Natural killer cell (primary cell): ENCODE measurements around the gene ARL4C. TPM values are rescaled to one million over a fixed set of nuclear protein-coding genes. Genes with fewer than 3 reads are reported as not detected.

ENCODE experiments used
- ATAC-seq, 3 donors: fragments of 150-1000 bp in 2 of 3; fragments of 200-7000 bp in 1 of 3; cut with Tn5 transposase; 1 replicate in 1 of 3; 2 replicates in 2 of 3; pipeline ENCODE4 v1.10.0; 2021; ENCODE audit warnings: mild to moderate bottlenecking in 2 of 3, moderate library complexity in 2 of 3
- DNase-seq, 2 donors: peaks; one replicate each; pipeline versions ENCODE4 v3.0.0 to v3.0.0-alpha.2; 2013 to 2021; ENCODE audit warnings: mixed read lengths in 1 of 2
- H3K27ac ChIP-seq: one replicate; pipeline ENCODE4 v1.5.1; 2013; ENCODE audit warnings: mild to moderate bottlenecking, low read length
- H3K27me3 ChIP-seq: one replicate; pipeline ENCODE4 v1.6.1; 2013; ENCODE audit warnings: low read length; ENCODE audit not compliant: control insufficient read depth, insufficient read depth
- H3K36me3 ChIP-seq: one replicate; pipeline ENCODE4 v1.6.1; 2013; ENCODE audit warnings: low read length; ENCODE audit not compliant: control insufficient read depth, insufficient read depth
- H3K4me1 ChIP-seq: one replicate; pipeline ENCODE4 v1.6.1; 2013; ENCODE audit warnings: low read length; ENCODE audit not compliant: control insufficient read depth, insufficient read depth
- H3K4me3 ChIP-seq: one replicate; pipeline ENCODE4 v1.5.1; 2013; ENCODE audit warnings: low read length
- H3K9me3 ChIP-seq: one replicate; pipeline ENCODE4 v1.6.1; 2013; ENCODE audit warnings: low read length; ENCODE audit not compliant: control insufficient read depth, insufficient read depth
- H3K27ac Mint-ChIP-seq, 2 donors: one replicate each; pipeline ENCODE4 v1.8.0; 2022; ENCODE audit warnings: mild to moderate bottlenecking in 2 of 2, mixed read lengths in 2 of 2, moderate library complexity in 1 of 2
- H3K27me3 Mint-ChIP-seq, 2 donors: one replicate each; pipeline ENCODE4 v1.8.0; 2022; ENCODE audit warnings: low read depth in 2 of 2, mixed read lengths in 2 of 2
- H3K36me3 Mint-ChIP-seq: one replicate; pipeline ENCODE4 v1.8.0; 2022; ENCODE audit warnings: mixed read lengths
- H3K4me1 Mint-ChIP-seq, 2 donors: one replicate each; pipeline ENCODE4 v1.8.0; 2022; ENCODE audit warnings: mixed read lengths in 2 of 2
- H3K4me3 Mint-ChIP-seq: one replicate; pipeline ENCODE4 v1.8.0; 2022; ENCODE audit warnings: mild to moderate bottlenecking, moderate library complexity, mixed read lengths
- H3K9me3 Mint-ChIP-seq, 2 donors: one replicate each; pipeline ENCODE4 v1.8.0; 2022; ENCODE audit warnings: mixed read lengths in 2 of 2
- CTCF ChIP-seq: fragments of 200-600 bp; IDR thresholded peaks from one replicate; pipeline ENCODE4 v1.8.0; 2022; ENCODE audit warnings: antibody characterized with exemption
- WGBS: methylation state at CpG from one replicate; pipeline ENCODE4 v1.1.7; 2013; ENCODE audit warnings: missing lambda C conversion rate; ENCODE audit not compliant: insufficient coverage; 5-methylcytosine and 5-hydroxymethylcytosine counted together
- intact Hi-C: fragments of 100-400 bp; cut with micrococcal nuclease; formaldehyde crosslinking; loops from one replicate; pipeline ENCODE4 v1.14.2; 2022
- total RNA-seq, 4 donors: library from RNA; stranded (reverse); fragments of 120-200 nt in 1 of 4; gene quantifications; one replicate each; pipeline versions ENCODE4 v1.2.3 to v1.2.4, GENCODE V29; 2013 to 2022

ARL4C gene, protein sequence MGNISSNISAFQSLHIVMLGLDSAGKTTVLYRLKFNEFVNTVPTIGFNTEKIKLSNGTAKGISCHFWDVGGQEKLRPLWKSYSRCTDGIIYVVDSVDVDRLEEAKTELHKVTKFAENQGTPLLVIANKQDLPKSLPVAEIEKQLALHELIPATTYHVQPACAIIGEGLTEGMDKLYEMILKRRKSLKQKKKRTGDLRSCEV
- 100 to 1,000 TPM; 492 to 756 (median 664) TPM for total RNA-seq
- 256 TPM for total RNA-seq (2013)

- Histone ChIP-seq H3K36me3 (peaks cover 33% of the 10 kb centered on the region), H3K9me3 (no peaks in the 10 kb centered on the region), H3K27ac (peak within 1 kb of the TSS; percentile 94), H3K4me1 (peaks cover 34% of the 10 kb centered on the region), H3K4me3 (peak within 1 kb of the TSS; percentile 86), H3K27me3 (no peaks in the 10 kb centered on the region)
- peak; percentile 73 to 88 for DNase-seq
- no peaks in the 10 kb centered on the region for H3K9me3 Mint-ChIP-seq
- TF ChIP-seq CTCF, result no peak
- peaks cover 31% of the 10 kb centered on the region for H3K36me3 Mint-ChIP-seq
- H3K27ac Mint-ChIP-seq, result peak within 1 kb of the TSS; percentile 95 to 99
- under 1% methylated on average over 100 of the region's 100 CpGs for WGBS
- H3K4me3 Mint-ChIP-seq, result peak within 1 kb of the TSS; percentile 100
- intact Hi-C loops, result no loop called here
- H3K4me1 Mint-ChIP-seq, result peaks cover 52 to 61% of the 10 kb centered on the region in 2 donors
- ATAC-seq, result peak; percentile 60 to 83 (median 69)
- H3K27me3 Mint-ChIP-seq, result no peaks in the 10 kb centered on the region
Observed at GRCh38 chr2:234496835-234497593, at the start of gene ARL4C. Gene ARL4C (minus strand): TSS chr2:234497081. CDS start chr2:234496586, 495 bp downstream.

DNA sequence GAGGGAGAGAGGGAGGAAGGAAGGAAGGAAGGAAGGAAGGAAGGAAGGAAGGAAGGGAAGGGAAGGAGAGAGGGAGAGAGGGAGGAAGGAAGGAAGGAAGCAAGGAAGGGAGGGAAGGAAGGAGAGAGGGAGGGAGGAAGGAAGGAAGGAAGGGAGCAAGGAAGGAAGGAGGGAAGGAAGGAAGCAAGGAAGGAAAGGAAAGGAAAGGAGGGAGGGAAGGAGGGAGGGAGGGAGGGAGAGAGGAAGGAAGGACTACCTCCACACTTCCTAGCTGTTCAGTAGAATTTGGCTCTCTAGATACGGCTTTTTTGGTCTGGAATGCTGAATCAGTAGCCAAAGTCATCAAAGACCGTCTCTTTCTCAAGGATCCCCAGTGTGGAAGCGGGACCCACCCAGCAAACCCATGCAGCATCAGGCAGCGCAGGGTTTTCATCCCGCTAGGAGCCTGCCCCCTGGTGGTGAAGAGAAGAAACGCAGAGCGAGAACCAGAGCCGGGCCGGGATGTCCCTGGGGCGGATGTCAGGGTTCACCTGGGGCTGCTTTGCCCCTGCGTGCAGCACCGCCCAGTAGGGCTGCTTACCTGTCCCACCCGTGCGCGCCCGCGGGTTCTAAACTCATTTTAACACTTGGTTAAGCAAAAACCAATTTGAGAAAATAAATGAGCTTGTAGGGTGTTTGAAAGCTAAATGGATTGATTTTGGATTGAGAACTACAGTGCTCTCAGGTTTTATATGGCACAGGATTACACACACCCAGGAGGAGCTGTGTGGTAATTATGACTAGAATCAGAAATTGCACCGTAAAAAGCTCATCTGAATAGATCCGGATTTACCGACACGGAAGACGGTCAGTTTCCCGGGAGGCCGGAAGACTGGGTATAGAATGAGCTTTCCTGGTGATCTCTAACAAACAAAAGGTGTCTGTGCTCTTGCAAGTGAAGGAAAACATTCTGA is 48.1 kb upstream of the ARL4C start:
- ATAC-seq, result peak; percentile 86 to 97 (median 97)
- H3K4me1 Mint-ChIP-seq, result peaks cover 5 to 14% of the 10 kb centered on the region in 2 donors

DNA sequence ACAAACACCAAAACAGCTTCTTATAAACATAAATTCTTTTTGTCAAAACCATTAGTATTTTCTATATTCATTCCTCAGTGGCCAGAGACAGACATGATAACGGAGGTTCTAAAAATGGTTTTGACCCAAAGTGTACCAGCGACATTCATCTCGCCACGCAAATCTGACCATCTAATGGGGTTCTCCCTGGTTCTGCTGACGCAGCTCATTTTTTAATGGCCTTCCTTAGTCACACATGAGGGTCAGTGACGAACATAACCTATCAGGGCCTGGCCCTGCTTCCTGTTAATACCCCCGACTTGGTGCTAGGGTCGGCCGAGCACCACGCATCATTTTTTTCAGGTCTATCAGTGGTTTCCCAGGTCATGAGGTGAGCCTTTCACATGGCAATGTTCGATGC is 45.9 kb upstream of the ARL4C start:
- Mint-ChIP-seq H3K36me3 (no peaks in the 10 kb centered on the region), H3K27me3 (peaks cover 18 to 23% of the 10 kb centered on the region in 2 donors), H3K9me3 (no peaks in the 10 kb centered on the region), H3K27ac (no peak overlapping the region), H3K4me3 (no peak overlapping the region), H3K4me1 (peaks cover 5 to 14% of the 10 kb centered on the region in 2 donors)
- H3K4me3 ChIP-seq, result no peak overlapping the region
- ATAC-seq (no peak), DNase-seq (no peak)
- no peaks in the 10 kb centered on the region for H3K27me3 ChIP-seq
- intact Hi-C loops, result no loop called here
- TF ChIP-seq CTCF, result no peak
- H3K36me3 ChIP-seq, result no peaks in the 10 kb centered on the region
- H3K9me3 ChIP-seq, result peaks cover 5% of the 10 kb centered on the region
- H3K27ac ChIP-seq, result no peak overlapping the region
- peaks cover 7% of the 10 kb centered on the region for H3K4me1 ChIP-seq
- 85% methylated on average over 11 of the region's 11 CpGs for WGBS

More for the DNA sequence above, 48.1 kb upstream of the ARL4C start:
- H3K27me3 ChIP-seq, result no peaks in the 10 kb centered on the region
- Mint-ChIP-seq H3K27ac (no peak overlapping the region), H3K36me3 (no peaks in the 10 kb centered on the region), H3K27me3 (peaks cover 25 to 43% of the 10 kb centered on the region in 2 donors), H3K4me3 (no peak overlapping the region), H3K9me3 (no peaks in the 10 kb centered on the region)
- peak; percentile 92 for TF ChIP-seq CTCF
- no peaks in the 10 kb centered on the region for H3K36me3 ChIP-seq
- intact Hi-C loops, result loop anchor here (1.0 kb wide), 2 partner anchors 411 to 569 kb away; no protein-coding TSS in a partner anchor
- no peaks in the 10 kb centered on the region for H3K9me3 ChIP-seq
- peak; percentile 75 to 87 for DNase-seq
- WGBS, result 23% methylated on average over 24 of the region's 24 CpGs
- H3K4me1 ChIP-seq, result peaks cover 7% of the 10 kb centered on the region
- no peak overlapping the region for H3K4me3 ChIP-seq
- H3K27ac ChIP-seq, result no peak overlapping the region
